Choroid plexus epithelial cell (primary cell): ENCODE measurements around the gene NYAP1.
"Not testable (repeated sequence)": the region's sequence is repeated elsewhere in the genome, so short reads cannot be mapped to it uniquely, and the experiment has no call there.

Experiments used
- DNase-seq: peaks from one replicate; pipeline ENCODE4 v3.0.0-alpha.2; 2010; ENCODE audit warnings: low read depth
- H3K4me3 ChIP-seq: 2 replicates; pipeline ENCODE4 v1.5.1; 2011; ENCODE audit warnings: low read depth, mild to moderate bottlenecking, control low read depth, low read length, moderate library complexity
- CTCF ChIP-seq: conservative IDR thresholded peaks from 2 replicates; pipeline ENCODE4 v1.5.1; 2011; ENCODE audit warnings: low read depth, mild to moderate bottlenecking, control low read depth, inconsistent platforms, low read length, moderate library complexity

The NYAP1 gene

GRCh38 chr7:100483722-100484672 is at the start of gene NYAP1:
Gene NYAP1 (plus strand): TSS chr7:100483927. CDS start chr7:100485312, 1,385 bp downstream.
- H3K4me3 ChIP-seq = peak within 1 kb of the TSS; percentile 56
- no peak for TF ChIP-seq CTCF
- peak; percentile 50 for DNase-seq

DNA sequence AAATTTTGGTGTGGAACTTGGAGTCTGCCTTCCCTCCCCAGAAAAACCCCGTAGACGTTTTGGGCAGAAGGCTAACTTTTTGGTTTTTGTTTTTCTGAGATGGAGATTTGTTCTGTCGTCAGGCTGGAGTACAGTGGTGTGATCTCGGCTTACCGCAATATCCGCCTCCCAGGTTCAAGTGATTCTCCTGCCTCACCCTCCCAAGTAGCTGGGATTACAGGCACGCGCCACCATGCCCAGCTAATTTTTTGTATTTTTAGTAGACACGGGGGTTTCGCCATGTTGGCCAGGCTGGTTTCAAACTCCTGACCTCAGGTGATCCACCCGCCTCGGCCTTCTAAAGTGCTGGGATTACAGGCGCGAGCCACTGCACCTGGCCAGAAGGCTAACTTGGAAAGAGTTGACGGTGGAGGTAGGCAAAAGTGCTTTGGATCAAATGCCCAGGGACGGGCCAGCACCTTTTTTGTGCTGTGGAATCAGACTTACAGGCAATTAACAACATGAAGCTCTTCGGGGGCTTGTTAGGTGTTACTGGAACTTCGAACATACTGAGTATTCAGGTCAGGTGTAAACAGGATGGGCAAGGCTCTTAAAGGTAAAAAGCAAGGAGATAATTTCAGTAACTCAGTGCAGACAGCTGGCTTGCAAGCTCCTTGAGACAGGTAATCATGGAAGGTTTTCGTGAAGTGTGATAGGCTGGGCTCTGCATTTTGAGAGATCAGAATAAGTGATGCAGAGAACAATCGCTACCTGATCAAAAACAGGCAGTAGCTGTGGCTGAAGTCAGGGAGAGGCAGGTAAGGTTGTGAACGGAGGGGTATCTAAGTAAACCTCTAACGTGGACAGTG is 49.2 kb upstream of the NYAP1 start:
- H3K4me3 ChIP-seq = peak overlapping the region; percentile 92
- no peak for DNase-seq
- TF ChIP-seq CTCF = no peak

- DNase-seq = peak; percentile 28
- peak overlapping the region; percentile 92 for H3K4me3 ChIP-seq
- no peak for TF ChIP-seq CTCF
Observed at GRCh38 chr7:100435401-100436304, 48.1 kb upstream of the NYAP1 start.

DNA sequence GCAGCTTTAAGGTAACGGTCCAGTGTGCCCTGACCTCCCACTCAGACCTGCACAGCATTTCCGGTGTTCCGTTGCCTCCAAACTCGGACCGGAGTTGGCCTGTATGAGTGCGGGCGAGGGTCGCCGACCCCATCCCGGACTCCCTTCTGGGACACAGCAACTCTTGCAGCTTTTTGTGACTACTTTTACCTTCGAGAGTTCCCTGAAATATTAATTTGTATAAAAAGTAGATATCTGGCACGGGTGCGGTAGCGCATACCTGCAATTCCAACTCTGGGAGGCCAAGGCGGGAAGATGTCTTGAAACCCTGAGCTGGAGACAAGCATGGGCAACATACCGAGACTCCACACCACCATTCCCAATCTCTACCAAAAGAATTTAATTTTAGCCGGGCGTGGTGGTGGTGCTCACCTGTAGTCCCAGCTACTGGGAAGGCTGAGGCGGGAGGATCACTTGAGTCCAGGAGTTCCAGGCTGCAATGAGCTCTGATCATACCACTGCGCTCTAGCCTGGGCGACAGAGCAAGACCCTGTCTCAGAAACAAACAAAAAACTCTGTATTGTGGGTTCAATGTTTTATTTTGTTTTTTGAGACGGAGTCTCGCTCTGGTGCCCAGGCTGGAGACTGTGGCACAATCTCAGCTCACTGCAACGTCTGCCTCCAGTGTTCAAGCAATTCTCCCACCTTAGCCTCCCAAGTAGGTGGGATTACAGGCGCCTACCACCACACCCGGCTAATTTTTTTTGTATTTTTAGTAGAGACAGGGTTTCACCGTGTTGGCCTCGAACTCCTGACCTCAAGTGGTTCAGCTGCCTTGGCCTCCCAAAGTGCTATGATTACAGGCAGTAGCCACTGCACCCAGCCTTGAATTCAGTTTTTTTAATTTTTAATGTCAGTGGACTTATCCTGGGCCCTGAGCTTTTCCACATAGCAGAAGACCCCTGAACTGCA is 46.3 kb upstream of the NYAP1 start:
- no peak for TF ChIP-seq CTCF
- DNase-seq = no peak
- H3K4me3 ChIP-seq = no peak overlapping the region

DNA sequence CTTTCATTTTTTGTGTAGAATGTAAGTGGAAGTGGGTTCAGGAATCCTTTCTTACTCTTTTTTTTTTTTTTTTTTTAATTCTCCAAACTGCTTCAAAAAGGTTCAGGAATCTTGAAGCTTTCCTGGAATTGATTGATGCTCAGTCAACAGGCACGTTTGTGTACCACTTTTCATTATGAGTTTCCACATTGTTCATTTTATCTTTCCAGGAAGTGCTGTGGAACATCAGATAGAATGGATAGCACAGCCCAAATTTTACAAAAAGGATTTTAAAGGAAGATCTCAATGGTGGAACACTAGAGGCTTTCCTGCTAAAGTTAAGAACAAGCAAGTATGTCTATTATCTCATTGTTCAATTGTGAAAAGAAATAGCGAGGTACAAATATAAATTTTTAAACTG is 45.6 kb upstream of the NYAP1 start:
- H3K4me3 ChIP-seq = no peak overlapping the region
- no peak for DNase-seq
- TF ChIP-seq CTCF = no peak

GRCh38 chr7:100438731-100439130 is 45.0 kb upstream of the NYAP1 start:
- H3K4me3 ChIP-seq, DNase-seq: not testable (repeated sequence)

GRCh38 chr7:100439244-100439643 is 44.5 kb upstream of the NYAP1 start:
- H3K4me3 ChIP-seq, DNase-seq: not testable (repeated sequence)
